Measurements from ENCODE around the gene PCDHA5.

Gene PCDHA5

GRCh38 chr5:140868721-140869554, 47.5 kb downstream of the PCDHA5 start, which contains the start of gene PCDHA11:
TSS of gene PCDHA11 (plus strand) at chr5:140868957. CDS start at chr5:140869104, 147 bp downstream.
- DNase-seq: peak; percentile 30

GRCh38 chr5:140869555-140869886, 48.1 kb downstream of the PCDHA5 start:
- no peak for DNase-seq

- DNase-seq: no peak
Observed at GRCh38 chr5:140870221-140871201, 49.1 kb downstream of the PCDHA5 start.

All from NCI-H524 treated with DMSO at 0.1 percent for 48 hours (cell line).